Measurements from ENCODE around the gene WWC1.

Gene WWC1

DNA sequence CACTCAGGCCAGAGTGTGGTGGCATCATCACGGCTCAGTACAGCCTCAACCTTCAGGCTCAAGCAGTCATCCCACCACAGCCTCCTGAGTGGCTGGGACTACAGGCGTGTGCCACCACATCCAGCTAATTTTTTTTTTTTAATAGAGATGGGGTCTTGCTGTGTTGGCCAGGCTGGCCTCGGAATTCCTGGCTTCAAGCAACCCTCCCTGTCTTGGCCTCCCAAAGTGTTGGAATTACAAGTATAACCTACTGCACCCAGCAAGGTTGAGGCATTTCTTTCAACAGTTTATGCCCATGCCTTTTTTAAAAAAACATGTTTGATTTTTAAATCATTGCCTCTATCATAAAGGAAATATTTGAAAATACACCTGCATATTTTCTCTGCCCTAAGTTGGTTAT, 197.6 kb downstream of the WWC1 start:
- no peak for DNase-seq (ENCODE audit: low spot score)

DNA sequence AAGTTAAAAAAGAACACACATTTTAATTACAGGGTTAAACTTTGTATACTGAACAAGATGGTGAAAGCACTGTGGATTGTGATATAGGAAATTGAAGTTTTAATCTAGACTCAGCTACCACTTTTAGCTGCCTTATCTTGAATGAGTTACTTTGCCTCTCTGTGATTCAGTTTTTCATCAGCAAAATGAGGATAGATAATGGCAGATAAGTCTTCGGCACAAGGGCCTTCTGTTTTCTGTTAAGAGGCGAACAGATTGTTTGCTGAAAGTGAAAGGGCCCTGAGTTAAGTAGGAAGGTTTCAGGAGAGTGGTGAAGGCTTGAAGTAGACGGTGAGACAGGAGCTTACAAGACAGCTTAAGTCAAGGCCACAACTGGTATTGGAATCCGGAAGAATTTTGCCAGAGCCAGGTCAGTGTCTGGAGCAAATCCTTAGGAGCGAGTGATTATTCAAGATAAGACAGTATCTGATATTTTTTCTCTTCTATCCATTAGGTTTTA, 202.7 kb downstream of the WWC1 start:
- no peak for DNase-seq (ENCODE audit: low spot score)

DNA sequence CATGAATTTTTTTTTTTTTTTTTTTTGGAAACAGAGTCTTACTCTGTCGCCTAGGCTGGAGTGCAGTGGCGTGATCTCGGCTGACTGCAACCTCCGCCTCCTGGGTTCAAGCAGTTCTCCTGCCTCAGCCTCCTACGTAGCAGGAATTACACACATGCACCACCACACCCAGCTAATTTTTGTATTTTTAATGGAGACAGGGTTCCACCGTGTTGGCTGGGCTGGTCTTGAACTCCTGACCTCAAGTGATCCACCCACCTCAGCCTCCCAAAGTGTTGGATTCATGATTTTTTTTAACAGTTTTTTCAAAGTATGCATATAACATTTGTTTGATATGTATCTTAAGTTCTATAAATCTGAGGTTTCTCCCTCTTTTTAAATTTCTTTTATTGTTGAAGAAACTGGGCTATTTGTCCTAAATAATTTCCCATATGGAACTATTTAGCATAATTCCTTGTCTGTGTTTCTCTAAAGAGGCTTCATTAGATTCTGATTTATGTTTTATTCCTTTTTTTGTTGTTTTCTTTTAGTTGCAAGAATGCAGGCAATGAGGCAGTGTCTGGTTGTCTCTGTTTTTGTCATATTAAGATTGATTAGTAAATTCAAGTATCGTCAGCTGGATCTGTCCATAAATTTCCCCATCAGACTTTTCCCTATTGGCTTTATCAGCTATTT, 211.3 kb downstream of the WWC1 start:
- no peak for DNase-seq (ENCODE audit: low spot score)

DNA sequence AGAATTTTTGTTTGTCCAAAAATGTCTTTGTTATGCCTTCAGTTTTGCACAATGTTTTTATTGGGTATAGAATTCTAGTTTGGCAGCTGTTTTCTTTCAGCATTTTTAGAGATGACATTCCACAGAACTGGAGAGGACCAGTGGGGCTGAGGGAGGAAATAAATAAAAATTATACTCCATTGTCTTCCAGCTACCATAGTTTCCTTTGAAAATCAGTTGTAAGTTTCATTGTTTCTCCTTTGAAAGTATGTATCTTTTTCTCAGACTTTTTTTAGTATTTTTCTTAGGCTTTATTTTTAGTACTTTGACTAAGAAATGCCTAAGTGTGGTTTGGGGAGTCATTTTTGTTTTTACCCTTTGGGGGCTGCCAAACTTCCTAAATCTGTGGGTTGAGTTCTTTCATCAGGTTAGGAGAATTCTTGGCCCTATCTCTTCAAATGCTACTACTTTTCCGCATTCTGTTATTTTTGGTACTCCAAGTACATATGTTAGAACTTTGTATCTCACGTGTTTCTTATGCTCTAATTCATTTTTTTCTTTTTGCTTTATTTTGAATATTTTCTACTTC, 222.5 kb downstream of the WWC1 start:
- no peak for DNase-seq (ENCODE audit: low spot score)
